ENCODE results near the gene ALK.

Gene ALK

GRCh38 chr2:29477186-29477585 is 444.2 kb downstream of the ALK start:
- Histone ChIP-seq H2AFZ (ENCODE audit: low read length) (no peak overlapping the region), H3K4me1 (ENCODE audit: low read length) (no peaks in the 10 kb centered on the region), H3K4me3 (ENCODE audit: low read length) (no peak overlapping the region), H3K36me3 (replicated peaks; ENCODE audit: insufficient read depth, low read length) (no peaks in the 10 kb centered on the region), H3F3A (ENCODE audit: insufficient read depth, low read length) (no peaks in the 10 kb centered on the region), H3K9me3 (replicated peaks; ENCODE audit: insufficient read depth, low read length) (no peaks in the 10 kb centered on the region), H3K9me2 (replicated peaks; ENCODE audit: insufficient read depth, low read length) (no peaks in the 10 kb centered on the region), H3K4me2 (ENCODE audit: low read depth, low read length) (no peak overlapping the region), H4K20me1 (ENCODE audit: insufficient read depth, low read length) (no peaks in the 10 kb centered on the region), H3K9ac (ENCODE audit: low read length) (no peak overlapping the region), H3K27ac (ENCODE audit: low read length) (no peak overlapping the region), H3K79me2 (ENCODE audit: low read length) (no peaks in the 10 kb centered on the region), H3K27me3 (replicated peaks; ENCODE audit: insufficient read depth, low read length) (no peaks in the 10 kb centered on the region)
- TF ChIP-seq EZH2 (optimal IDR thresholded peaks at IDR 0.05; ENCODE audit: low read depth, low read length) (no peak), CTCF (IDR thresholded peaks at IDR 0.05; ENCODE audit: low read length) (no peak), EZH2phosphoT487 (IDR thresholded peaks at IDR 0.05; ENCODE audit: low read length) (no peak)
- no peak for DNase-seq

DNA sequence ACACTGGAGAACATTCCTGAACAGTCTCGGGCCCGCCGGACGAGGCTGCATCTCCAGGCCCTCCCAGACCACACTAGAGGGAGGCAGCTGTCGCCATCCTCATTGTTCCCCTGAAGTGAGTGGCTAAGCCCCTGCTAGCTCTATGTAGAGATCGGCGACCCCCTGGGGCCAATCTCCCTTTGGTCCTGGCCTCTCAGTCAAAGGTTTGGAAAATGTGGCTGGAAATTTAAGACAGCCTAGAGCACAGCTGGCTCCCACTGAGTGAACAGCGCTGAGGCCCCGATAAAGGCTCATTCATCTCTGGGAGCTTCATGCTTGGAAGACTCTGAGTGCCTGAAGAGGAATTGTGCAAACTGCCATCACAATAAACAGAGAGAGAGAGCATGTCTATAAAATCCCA is 445.9 kb downstream of the ALK start:
- Histone ChIP-seq H3K4me3 (ENCODE audit: low read length) (no peak overlapping the region), H4K20me1 (ENCODE audit: insufficient read depth, low read length) (no peaks in the 10 kb centered on the region), H3K9ac (ENCODE audit: low read length) (no peak overlapping the region), H3K9me3 (replicated peaks; ENCODE audit: insufficient read depth, low read length) (no peaks in the 10 kb centered on the region), H3K27me3 (replicated peaks; ENCODE audit: insufficient read depth, low read length) (no peaks in the 10 kb centered on the region), H3K27ac (ENCODE audit: low read length) (no peak overlapping the region), H2AFZ (ENCODE audit: low read length) (no peak overlapping the region), H3K9me2 (replicated peaks; ENCODE audit: insufficient read depth, low read length) (no peaks in the 10 kb centered on the region), H3F3A (ENCODE audit: insufficient read depth, low read length) (no peaks in the 10 kb centered on the region), H3K4me1 (ENCODE audit: low read length) (no peaks in the 10 kb centered on the region), H3K36me3 (replicated peaks; ENCODE audit: insufficient read depth, low read length) (no peaks in the 10 kb centered on the region), H3K4me2 (ENCODE audit: low read depth, low read length) (no peak overlapping the region), H3K79me2 (ENCODE audit: low read length) (no peaks in the 10 kb centered on the region)
- TF ChIP-seq EZH2 (optimal IDR thresholded peaks at IDR 0.05; ENCODE audit: low read depth, low read length) (no peak), CTCF (IDR thresholded peaks at IDR 0.05; ENCODE audit: low read length) (no peak), EZH2phosphoT487 (IDR thresholded peaks at IDR 0.05; ENCODE audit: low read length) (no peak)
- DNase-seq = no peak

DNA sequence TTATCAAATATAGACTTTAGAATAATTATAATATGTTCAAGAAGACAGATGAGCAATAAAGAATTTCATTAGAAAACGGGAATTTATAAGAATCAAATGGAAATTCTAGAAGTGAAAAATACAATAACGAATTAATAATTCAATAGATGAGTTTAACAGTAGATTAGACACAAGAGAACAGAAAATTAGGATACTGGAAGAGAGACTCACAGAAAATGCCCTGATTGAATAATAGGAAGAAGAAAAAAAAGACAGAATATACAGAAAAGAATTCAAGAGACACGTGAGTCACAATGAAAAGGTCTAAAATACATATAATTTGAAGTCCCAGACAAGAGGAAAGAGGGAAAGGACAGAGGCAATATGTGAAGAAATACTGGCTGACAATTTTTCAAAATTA is 451.4 kb downstream of the ALK start:
- Histone ChIP-seq H4K20me1 (ENCODE audit: insufficient read depth, low read length) (no peaks in the 10 kb centered on the region), H3K4me3 (ENCODE audit: low read length) (no peak overlapping the region), H3K9ac (ENCODE audit: low read length) (no peak overlapping the region), H2AFZ (ENCODE audit: low read length) (no peak overlapping the region), H3K9me3 (replicated peaks; ENCODE audit: insufficient read depth, low read length) (no peaks in the 10 kb centered on the region), H3K9me2 (replicated peaks; ENCODE audit: insufficient read depth, low read length) (no peaks in the 10 kb centered on the region), H3K79me2 (ENCODE audit: low read length) (no peaks in the 10 kb centered on the region), H3F3A (ENCODE audit: insufficient read depth, low read length) (no peaks in the 10 kb centered on the region), H3K27me3 (replicated peaks; ENCODE audit: insufficient read depth, low read length) (no peaks in the 10 kb centered on the region), H3K36me3 (replicated peaks; ENCODE audit: insufficient read depth, low read length) (no peaks in the 10 kb centered on the region), H3K27ac (ENCODE audit: low read length) (no peak overlapping the region), H3K4me1 (ENCODE audit: low read length) (no peaks in the 10 kb centered on the region), H3K4me2 (ENCODE audit: low read depth, low read length) (no peak overlapping the region)
- TF ChIP-seq CTCF (IDR thresholded peaks at IDR 0.05; ENCODE audit: low read length) (no peak), EZH2phosphoT487 (IDR thresholded peaks at IDR 0.05; ENCODE audit: low read length) (no peak), EZH2 (optimal IDR thresholded peaks at IDR 0.05; ENCODE audit: low read depth, low read length) (no peak)
- DNase-seq = no peak
